ENCODE data around the gene GH2. TPM values are rescaled to one million over a fixed set of nuclear protein-coding genes. Genes with fewer than 3 reads are reported as not detected.

Gene GH2
- total RNA-seq, 4 donors from 2014 or later = not detected

GRCh38 chr17:63928966-63929695 is 47.4 kb upstream of the GH2 start:
- Histone ChIP-seq H3K9me3 (no peaks in the 10 kb centered on the region), H3K4me1 (peaks cover 0 to 14% (median 3%) of the 10 kb centered on the region in 4 donors), H3K27ac (no peak overlapping the region), H3K36me3 (no peaks in the 10 kb centered on the region), H3K27me3 (no peaks in the 10 kb centered on the region), H3K4me3 (no peak overlapping the region)
- WGBS, 2 donors (ENCODE audit: low coverage in 1 of 2) = 90% methylated on average over 10 of the region's 10 CpGs; no CpG with 5 or more reads in 1 of the 2 donors
- no peak for DNase-seq
- in situ Hi-C loops (cut with MboI; ENCODE audit: low pct_ligation_motif_present in 1 of 4, low pct_unique_long_range_greater_than_20kb in 1 of 4, low sequenced_read_pairs in 3 of 4) (loop anchor here in 1 of 4 donors (10.0 kb wide), 1 partner anchor 96 kb away; the partner anchor contains the start of gene ICAM2), intact Hi-C loops (cut with DNase I; ENCODE audit: low total_unique reads) (loop anchor here (10.0 kb wide), 1 partner anchor 96 kb away; the partner anchor contains the start of gene ICAM2)
- no peak for TF ChIP-seq CTCF (IDR thresholded peaks at IDR 0.05)
- no peak for TF ChIP-seq POLR2AphosphoS5 (IDR thresholded peaks at IDR 0.05)
- no peak for TF ChIP-seq POLR2A (IDR thresholded peaks at IDR 0.05)
- no peak for TF ChIP-seq EP300 (IDR thresholded peaks at IDR 0.05; ENCODE audit: low read depth)

- TF ChIP-seq POLR2AphosphoS5 (IDR thresholded peaks at IDR 0.05) = no peak
- no peak for TF ChIP-seq CTCF (IDR thresholded peaks at IDR 0.05)
- no peak for TF ChIP-seq EP300 (IDR thresholded peaks at IDR 0.05; ENCODE audit: low read depth)
- TF ChIP-seq POLR2A (IDR thresholded peaks at IDR 0.05) = no peak
- H3K4me3 ChIP-seq = no peak overlapping the region
- peaks cover 0 to 14% (median 3%) of the 10 kb centered on the region in 4 donors for H3K4me1 ChIP-seq
- H3K27ac ChIP-seq = no peak overlapping the region
- no peaks in the 10 kb centered on the region for H3K36me3 ChIP-seq
- WGBS, 2 donors (ENCODE audit: low coverage in 1 of 2) = 96% methylated on average over 10 of the region's 10 CpGs; no CpG with 5 or more reads in 1 of the 2 donors
- intact Hi-C loops (cut with DNase I; ENCODE audit: low total_unique reads) (loop anchor here (10.0 kb wide), 1 partner anchor 97 kb away; the partner anchor contains the start of gene ICAM2), in situ Hi-C loops (cut with MboI; ENCODE audit: low pct_ligation_motif_present in 1 of 4, low pct_unique_long_range_greater_than_20kb in 1 of 4, low sequenced_read_pairs in 3 of 4) (loop anchor here in 1 of 4 donors (10.0 kb wide), 1 partner anchor 97 kb away; the partner anchor contains the start of gene ICAM2)
- DNase-seq = no peak
- no peaks in the 10 kb centered on the region for H3K27me3 ChIP-seq
- H3K9me3 ChIP-seq = no peaks in the 10 kb centered on the region
Observed at GRCh38 chr17:63928172-63928666, 46.5 kb upstream of the GH2 start.

GRCh38 chr17:63927464-63928171 is 45.9 kb upstream of the GH2 start:
- TF ChIP-seq POLR2A (IDR thresholded peaks at IDR 0.05) (no peak), POLR2AphosphoS5 (IDR thresholded peaks at IDR 0.05) (no peak), EP300 (IDR thresholded peaks at IDR 0.05; ENCODE audit: low read depth) (no peak), CTCF (IDR thresholded peaks at IDR 0.05) (no peak)
- Histone ChIP-seq H3K27me3 (no peaks in the 10 kb centered on the region), H3K36me3 (no peaks in the 10 kb centered on the region), H3K9me3 (no peaks in the 10 kb centered on the region), H3K4me3 (no peak overlapping the region), H3K4me1 (peaks cover 0 to 14% (median 3%) of the 10 kb centered on the region in 4 donors), H3K27ac (no peak overlapping the region)
- intact Hi-C loops (cut with DNase I; ENCODE audit: low total_unique reads) = loop anchor here (10.0 kb wide), 1 partner anchor 97 kb away; the partner anchor contains the start of gene ICAM2
- WGBS, 2 donors (ENCODE audit: low coverage in 1 of 2) = 40 to 60% methylated on average over 1 to 8 of the region's 8 CpGs
- in situ Hi-C loops (cut with MboI; ENCODE audit: low pct_ligation_motif_present in 1 of 4, low pct_unique_long_range_greater_than_20kb in 1 of 4, low sequenced_read_pairs in 3 of 4) = loop anchor here in 1 of 4 donors (10.0 kb wide), 1 partner anchor 97 kb away; the partner anchor contains the start of gene ICAM2
- no peak for DNase-seq

DNA sequence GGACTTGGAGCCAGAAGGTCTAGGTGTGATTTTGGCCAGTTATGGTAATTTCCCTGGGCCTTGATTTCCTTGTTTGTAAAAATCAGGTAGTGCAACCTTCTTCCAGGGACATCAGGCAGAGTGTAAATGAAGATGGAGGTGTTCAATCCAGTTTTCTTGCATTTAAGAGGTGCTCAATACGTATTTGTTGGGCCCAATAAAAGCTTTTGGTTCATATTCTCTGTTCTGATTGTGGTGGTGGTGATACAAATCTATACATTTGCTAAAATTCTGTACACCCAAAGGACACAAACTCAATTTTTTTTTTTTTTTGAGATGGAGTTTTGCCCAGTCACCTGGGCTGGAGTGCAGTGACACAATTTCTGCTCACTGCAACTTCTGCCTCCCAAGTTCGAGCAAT is 44.4 kb upstream of the GH2 start:
- Histone ChIP-seq H3K27me3 (no peaks in the 10 kb centered on the region), H3K36me3 (no peaks in the 10 kb centered on the region), H3K4me1 (peaks cover 0 to 6% (median 2%) of the 10 kb centered on the region in 4 donors), H3K4me3 (no peak overlapping the region), H3K27ac (no peak overlapping the region), H3K9me3 (no peaks in the 10 kb centered on the region)
- WGBS, 2 donors (ENCODE audit: low coverage in 1 of 2) = 95% methylated on average over 2 of the region's 2 CpGs; no CpG with 5 or more reads in 1 of the 2 donors
- DNase-seq = no peak
- TF ChIP-seq CTCF (IDR thresholded peaks at IDR 0.05) (no peak), POLR2A (IDR thresholded peaks at IDR 0.05) (no peak)
- intact Hi-C loops (cut with DNase I; ENCODE audit: low total_unique reads) (loop anchor here (10.0 kb wide), 1 partner anchor 99 kb away; the partner anchor contains the start of gene ICAM2), in situ Hi-C loops (cut with MboI; ENCODE audit: low pct_ligation_motif_present in 1 of 4, low pct_unique_long_range_greater_than_20kb in 1 of 4, low sequenced_read_pairs in 3 of 4) (loop anchor here in 1 of 4 donors (10.0 kb wide), 1 partner anchor 99 kb away; the partner anchor contains the start of gene ICAM2)

All from transverse colon (tissue), 4 donors.